Stimulated activated CD4-positive, alpha-beta T cell treated with anti-CD3 and anti-CD28 coated beads, Interleukin-1b, Interleukin-23, amount 100 ng/mL, for 1 hour (primary cell): ENCODE data around the gene ZNF106.

Source experiments
- DNase-seq, 2 donors: peaks; one replicate each; pipeline ENCODE4 v3.0.0-alpha.2; 2020; ENCODE audit warnings: low read depth in 2 of 2

Gene ZNF106

GRCh38 chr15:42367041-42367440 is 123.9 kb downstream of the ZNF106 start:
- DNase-seq = no peak

DNA sequence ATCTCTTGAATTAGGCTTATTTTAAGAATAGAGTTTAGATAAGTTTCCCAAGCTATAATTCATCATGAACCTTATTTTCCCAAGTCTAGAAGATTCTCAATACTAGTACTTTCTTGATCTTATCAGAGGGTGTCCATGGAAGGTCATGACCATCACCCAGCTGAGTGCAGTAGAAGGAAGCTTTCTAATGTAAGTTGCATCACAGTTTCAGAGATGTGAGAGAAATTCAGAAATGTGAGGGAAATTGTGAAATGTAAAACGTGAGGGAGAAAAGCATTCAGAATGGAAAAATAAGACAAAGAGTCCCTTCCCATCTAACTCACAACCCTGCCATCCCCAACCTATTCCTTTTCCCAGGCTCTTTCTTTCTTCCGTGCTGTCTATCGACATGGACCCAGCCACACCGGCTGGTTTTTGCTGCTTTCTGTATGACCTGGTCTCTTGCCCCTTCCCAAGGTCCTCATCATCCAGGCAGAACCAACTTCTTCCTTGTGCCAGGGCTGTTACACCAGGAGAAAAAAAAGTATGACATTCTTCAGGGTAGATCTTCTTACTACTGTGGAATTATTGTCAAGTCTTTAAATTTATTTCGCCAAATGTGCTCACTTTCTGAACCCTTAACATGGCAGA is 124.9 kb downstream of the ZNF106 start:
- no peak for DNase-seq

DNA sequence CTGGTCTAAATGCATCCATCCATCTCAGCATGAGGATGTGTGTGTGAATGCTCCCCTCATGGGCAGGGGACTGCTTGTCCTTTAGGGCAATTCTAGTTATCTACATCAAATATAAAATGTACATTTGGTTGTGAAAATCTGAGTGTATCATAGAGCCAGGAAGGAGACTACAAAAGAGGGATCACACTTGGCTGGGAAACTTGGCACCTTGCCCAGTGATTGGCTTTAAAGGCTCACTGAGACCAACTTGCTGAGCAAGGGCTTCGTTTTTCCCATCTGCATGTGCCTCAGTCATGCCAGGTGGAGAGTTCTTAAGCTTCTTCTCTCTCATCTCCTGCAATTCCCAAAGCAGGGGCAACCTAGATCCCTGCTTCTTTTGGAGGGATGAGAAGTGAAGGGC is 126.4 kb downstream of the ZNF106 start:
- DNase-seq = no peak

- DNase-seq = no peak
These were observed 127.0 kb downstream of the ZNF106 start for GRCh38 chr15:42363942-42364341.

DNA sequence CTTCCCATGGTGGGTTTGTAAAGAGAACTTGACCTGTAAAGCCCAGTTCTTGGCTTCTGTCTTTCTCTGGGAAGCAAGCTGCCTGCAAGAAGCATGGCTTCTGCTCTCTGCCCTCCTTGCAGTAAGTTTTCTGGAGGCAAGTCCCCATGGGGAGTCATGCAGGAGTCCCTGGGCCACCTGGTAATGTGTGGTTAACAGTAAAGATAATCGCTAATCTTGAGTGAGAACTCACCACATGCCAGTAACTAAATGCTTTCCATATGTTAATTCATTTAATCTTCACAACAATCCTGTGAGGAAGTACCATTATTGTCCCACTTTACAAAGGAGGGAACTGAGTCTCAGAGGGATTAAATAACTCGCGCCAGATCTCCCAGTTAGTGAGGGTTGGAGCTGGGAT is 127.5 kb downstream of the ZNF106 start:
- DNase-seq = no peak
